GM12874 (cell line): ENCODE measurements around the gene SIRPG.

Experiments used
- TF ChIP-seq, protein P1 (sequence below): IDR thresholded peaks from 2 replicates; pipeline ENCODE4 v1.5.1; 2011; ENCODE audit warnings: low read depth, mild to moderate bottlenecking, control low read depth, low read length, moderate library complexity; ENCODE audit not compliant: insufficient read depth

Gene SIRPG

GRCh38 chr20:1644101-1644962, 13.2 kb downstream of the SIRPG start:
- TF ChIP-seq, protein P1, sequence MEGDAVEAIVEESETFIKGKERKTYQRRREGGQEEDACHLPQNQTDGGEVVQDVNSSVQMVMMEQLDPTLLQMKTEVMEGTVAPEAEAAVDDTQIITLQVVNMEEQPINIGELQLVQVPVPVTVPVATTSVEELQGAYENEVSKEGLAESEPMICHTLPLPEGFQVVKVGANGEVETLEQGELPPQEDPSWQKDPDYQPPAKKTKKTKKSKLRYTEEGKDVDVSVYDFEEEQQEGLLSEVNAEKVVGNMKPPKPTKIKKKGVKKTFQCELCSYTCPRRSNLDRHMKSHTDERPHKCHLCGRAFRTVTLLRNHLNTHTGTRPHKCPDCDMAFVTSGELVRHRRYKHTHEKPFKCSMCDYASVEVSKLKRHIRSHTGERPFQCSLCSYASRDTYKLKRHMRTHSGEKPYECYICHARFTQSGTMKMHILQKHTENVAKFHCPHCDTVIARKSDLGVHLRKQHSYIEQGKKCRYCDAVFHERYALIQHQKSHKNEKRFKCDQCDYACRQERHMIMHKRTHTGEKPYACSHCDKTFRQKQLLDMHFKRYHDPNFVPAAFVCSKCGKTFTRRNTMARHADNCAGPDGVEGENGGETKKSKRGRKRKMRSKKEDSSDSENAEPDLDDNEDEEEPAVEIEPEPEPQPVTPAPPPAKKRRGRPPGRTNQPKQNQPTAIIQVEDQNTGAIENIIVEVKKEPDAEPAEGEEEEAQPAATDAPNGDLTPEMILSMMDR: no peak

- TF ChIP-seq, protein P1: no peak
These were observed 19.8 kb downstream of the SIRPG start for GRCh38 chr20:1637755-1638154.

DNA sequence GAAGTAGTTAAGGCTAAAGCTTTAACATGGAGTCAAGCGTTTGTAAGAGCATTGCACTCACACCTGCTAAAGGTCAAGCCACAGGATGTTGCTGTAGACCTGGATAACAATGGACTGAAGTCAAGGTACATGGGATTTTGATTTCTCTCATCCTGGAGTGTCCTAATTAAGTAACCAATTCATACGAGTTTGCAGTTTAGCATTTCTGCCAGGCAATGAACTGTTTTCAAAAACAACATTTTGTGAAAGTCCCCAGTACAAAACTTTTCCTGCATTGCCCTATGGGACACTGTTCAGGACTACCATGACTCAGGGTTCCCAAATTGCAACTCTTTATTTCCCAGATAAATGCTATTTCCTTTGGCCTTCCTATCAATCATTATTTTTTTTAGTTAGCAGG, 20.4 kb downstream of the SIRPG start:
- TF ChIP-seq, protein P1: no peak

DNA sequence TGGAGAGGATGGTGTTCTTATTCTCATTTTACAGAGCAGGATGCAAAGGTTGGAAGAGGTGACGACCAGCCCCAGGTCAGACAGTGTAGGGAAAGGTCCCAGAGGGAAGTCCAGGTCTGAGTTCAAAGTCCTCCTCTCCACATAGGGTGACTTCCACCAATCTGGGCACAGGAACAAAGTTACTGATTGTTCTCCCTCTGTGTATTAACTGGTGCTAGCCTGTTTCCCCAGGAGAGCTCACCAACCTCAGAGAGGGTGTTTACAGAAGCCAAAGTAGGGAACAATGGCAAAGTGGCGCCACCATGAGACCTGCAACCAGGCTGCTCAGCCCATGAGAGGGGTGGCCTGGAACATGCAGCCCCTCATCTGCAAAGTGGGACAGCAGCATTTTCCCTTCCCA, 21.0 kb downstream of the SIRPG start:
- TF ChIP-seq, protein P1: no peak

DNA sequence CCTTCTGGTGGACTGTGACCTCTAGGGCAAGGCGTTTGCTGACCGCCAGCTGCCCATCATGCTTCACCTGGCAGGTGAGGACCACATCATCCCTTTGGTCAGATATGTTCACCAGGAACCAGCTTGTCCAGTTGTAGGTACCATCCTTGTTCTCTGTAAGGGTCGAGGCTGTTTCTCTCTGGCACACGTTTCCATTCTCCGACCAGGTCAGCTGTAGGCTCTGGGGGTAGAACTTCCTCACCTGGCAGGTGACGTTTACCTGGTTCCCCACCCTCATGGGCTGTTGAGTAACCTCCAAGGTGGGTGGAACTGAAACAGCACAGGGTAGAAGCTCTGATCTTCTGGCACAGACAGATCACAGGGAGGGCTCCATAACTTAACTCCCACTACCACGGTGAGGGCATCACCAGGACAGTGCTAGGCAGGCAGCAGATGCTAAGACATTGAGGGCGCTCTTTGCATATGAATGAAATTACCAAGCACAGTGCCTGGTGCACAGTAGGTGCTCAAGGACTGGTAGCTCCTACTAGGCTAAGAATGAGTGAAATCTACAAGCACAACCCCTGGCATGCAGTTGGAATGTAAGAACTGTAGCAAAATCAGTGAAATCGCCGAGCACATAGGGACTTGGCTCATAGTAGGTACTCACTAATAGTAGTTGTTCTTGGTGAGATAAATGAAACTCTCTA, 22.1 kb downstream of the SIRPG start:
- TF ChIP-seq, protein P1: no peak

- TF ChIP-seq, protein P1: no peak
These were observed 24.0 kb downstream of the SIRPG start for GRCh38 chr20:1633535-1633934.

- TF ChIP-seq, protein P1: no peak
These were observed 25.4 kb downstream of the SIRPG start for GRCh38 chr20:1632178-1632577.
